Medulla oblongata (tissue), 1 donor: ENCODE results near the gene SHB.

Experiments used
- DNase-seq: peaks from one replicate; pipeline ENCODE4 v3.0.0-alpha.2; 2015; ENCODE audit errors: extremely low spot score

SHB gene

GRCh38 chr9:38024036-38024681, 44.9 kb downstream of the SHB start:
- peak; percentile 65 for DNase-seq

GRCh38 chr9:38023661-38024035, 45.4 kb downstream of the SHB start:
- no peak for DNase-seq

- peak; percentile 76 for DNase-seq
These were observed 46.0 kb downstream of the SHB start for GRCh38 chr9:38022995-38023394.

- DNase-seq = no peak
These were observed 46.7 kb downstream of the SHB start for GRCh38 chr9:38022203-38022895.

- no peak for DNase-seq
These were observed 48.6 kb downstream of the SHB start for GRCh38 chr9:38020151-38021076.

GRCh38 chr9:38019731-38020130, 49.3 kb downstream of the SHB start:
- DNase-seq = no peak

GRCh38 chr9:38018958-38019602, 49.9 kb downstream of the SHB start:
- peak; percentile 77 for DNase-seq

- DNase-seq = peak; percentile 42
These were observed 50.6 kb downstream of the SHB start for GRCh38 chr9:38018241-38018957.

GRCh38 chr9:38017885-38018186, 51.2 kb downstream of the SHB start:
- no peak for DNase-seq

- peak; percentile 95 for DNase-seq
These were observed 51.7 kb downstream of the SHB start for GRCh38 chr9:38017149-38017884.

- DNase-seq = no peak
These were observed 52.5 kb downstream of the SHB start for GRCh38 chr9:38016375-38017135.

- DNase-seq = no peak
These were observed 53.1 kb downstream of the SHB start for GRCh38 chr9:38015906-38016305.

- no peak for DNase-seq
These were observed 53.8 kb downstream of the SHB start for GRCh38 chr9:38015266-38015665.

GRCh38 chr9:38012767-38013450, 56.1 kb downstream of the SHB start:
- DNase-seq = no peak

GRCh38 chr9:38011991-38012390, 57.0 kb downstream of the SHB start:
- no peak for DNase-seq

GRCh38 chr9:38010918-38011704, 57.9 kb downstream of the SHB start:
- DNase-seq = no peak

- DNase-seq = no peak
These were observed 59.0 kb downstream of the SHB start for GRCh38 chr9:38009990-38010389.

- no peak for DNase-seq
These were observed 60.0 kb downstream of the SHB start for GRCh38 chr9:38009035-38009501.
